ENCODE data around the gene PAPPA. TPM values are rescaled to one million over a fixed set of nuclear protein-coding genes. Genes with fewer than 3 reads are reported as not detected.

PAPPA gene
- total and polyA plus RNA-seq, 2 of the 8 experiments (the other 6 are each of a cell fraction or from before 2014, with no cell fraction given) = 0.18 to 0.63 TPM

- TF ChIP-seq, protein P1, sequence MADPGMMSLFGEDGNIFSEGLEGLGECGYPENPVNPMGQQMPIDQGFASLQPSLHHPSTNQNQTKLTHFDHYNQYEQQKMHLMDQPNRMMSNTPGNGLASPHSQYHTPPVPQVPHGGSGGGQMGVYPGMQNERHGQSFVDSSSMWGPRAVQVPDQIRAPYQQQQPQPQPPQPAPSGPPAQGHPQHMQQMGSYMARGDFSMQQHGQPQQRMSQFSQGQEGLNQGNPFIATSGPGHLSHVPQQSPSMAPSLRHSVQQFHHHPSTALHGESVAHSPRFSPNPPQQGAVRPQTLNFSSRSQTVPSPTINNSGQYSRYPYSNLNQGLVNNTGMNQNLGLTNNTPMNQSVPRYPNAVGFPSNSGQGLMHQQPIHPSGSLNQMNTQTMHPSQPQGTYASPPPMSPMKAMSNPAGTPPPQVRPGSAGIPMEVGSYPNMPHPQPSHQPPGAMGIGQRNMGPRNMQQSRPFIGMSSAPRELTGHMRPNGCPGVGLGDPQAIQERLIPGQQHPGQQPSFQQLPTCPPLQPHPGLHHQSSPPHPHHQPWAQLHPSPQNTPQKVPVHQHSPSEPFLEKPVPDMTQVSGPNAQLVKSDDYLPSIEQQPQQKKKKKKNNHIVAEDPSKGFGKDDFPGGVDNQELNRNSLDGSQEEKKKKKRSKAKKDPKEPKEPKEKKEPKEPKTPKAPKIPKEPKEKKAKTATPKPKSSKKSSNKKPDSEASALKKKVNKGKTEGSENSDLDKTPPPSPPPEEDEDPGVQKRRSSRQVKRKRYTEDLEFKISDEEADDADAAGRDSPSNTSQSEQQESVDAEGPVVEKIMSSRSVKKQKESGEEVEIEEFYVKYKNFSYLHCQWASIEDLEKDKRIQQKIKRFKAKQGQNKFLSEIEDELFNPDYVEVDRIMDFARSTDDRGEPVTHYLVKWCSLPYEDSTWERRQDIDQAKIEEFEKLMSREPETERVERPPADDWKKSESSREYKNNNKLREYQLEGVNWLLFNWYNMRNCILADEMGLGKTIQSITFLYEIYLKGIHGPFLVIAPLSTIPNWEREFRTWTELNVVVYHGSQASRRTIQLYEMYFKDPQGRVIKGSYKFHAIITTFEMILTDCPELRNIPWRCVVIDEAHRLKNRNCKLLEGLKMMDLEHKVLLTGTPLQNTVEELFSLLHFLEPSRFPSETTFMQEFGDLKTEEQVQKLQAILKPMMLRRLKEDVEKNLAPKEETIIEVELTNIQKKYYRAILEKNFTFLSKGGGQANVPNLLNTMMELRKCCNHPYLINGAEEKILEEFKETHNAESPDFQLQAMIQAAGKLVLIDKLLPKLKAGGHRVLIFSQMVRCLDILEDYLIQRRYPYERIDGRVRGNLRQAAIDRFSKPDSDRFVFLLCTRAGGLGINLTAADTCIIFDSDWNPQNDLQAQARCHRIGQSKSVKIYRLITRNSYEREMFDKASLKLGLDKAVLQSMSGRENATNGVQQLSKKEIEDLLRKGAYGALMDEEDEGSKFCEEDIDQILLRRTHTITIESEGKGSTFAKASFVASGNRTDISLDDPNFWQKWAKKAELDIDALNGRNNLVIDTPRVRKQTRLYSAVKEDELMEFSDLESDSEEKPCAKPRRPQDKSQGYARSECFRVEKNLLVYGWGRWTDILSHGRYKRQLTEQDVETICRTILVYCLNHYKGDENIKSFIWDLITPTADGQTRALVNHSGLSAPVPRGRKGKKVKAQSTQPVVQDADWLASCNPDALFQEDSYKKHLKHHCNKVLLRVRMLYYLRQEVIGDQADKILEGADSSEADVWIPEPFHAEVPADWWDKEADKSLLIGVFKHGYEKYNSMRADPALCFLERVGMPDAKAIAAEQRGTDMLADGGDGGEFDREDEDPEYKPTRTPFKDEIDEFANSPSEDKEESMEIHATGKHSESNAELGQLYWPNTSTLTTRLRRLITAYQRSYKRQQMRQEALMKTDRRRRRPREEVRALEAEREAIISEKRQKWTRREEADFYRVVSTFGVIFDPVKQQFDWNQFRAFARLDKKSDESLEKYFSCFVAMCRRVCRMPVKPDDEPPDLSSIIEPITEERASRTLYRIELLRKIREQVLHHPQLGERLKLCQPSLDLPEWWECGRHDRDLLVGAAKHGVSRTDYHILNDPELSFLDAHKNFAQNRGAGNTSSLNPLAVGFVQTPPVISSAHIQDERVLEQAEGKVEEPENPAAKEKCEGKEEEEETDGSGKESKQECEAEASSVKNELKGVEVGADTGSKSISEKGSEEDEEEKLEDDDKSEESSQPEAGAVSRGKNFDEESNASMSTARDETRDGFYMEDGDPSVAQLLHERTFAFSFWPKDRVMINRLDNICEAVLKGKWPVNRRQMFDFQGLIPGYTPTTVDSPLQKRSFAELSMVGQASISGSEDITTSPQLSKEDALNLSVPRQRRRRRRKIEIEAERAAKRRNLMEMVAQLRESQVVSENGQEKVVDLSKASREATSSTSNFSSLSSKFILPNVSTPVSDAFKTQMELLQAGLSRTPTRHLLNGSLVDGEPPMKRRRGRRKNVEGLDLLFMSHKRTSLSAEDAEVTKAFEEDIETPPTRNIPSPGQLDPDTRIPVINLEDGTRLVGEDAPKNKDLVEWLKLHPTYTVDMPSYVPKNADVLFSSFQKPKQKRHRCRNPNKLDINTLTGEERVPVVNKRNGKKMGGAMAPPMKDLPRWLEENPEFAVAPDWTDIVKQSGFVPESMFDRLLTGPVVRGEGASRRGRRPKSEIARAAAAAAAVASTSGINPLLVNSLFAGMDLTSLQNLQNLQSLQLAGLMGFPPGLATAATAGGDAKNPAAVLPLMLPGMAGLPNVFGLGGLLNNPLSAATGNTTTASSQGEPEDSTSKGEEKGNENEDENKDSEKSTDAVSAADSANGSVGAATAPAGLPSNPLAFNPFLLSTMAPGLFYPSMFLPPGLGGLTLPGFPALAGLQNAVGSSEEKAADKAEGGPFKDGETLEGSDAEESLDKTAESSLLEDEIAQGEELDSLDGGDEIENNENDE (IDR thresholded peaks at IDR 0.05; ENCODE audit: insufficient replicate concordance, low read length) = no peak
- TF ChIP-seq EZH2 (IDR thresholded peaks at IDR 0.05; ENCODE audit: low read depth, low read length, severe bottlenecking) (no peak), CREB1 (IDR thresholded peaks at IDR 0.05) (no peak), KDM4A (IDR thresholded peaks at IDR 0.05; ENCODE audit: low read depth, low read length, severe bottlenecking) (no peak), BACH1 (IDR thresholded peaks at IDR 0.05; ENCODE audit: low read length) (no peak), RFX5 (IDR thresholded peaks at IDR 0.05; ENCODE audit: borderline replicate concordance, low read depth, low read length) (no peak), GTF2F1 (IDR thresholded peaks at IDR 0.05; ENCODE audit: borderline replicate concordance, low read depth, low read length) (no peak), SIRT6 (IDR thresholded peaks at IDR 0.05; ENCODE audit: low read length) (no peak), SIX5 (IDR thresholded peaks at IDR 0.05; ENCODE audit: low read depth, low read length) (no peak), CTBP2 (IDR thresholded peaks at IDR 0.05; ENCODE audit: borderline replicate concordance, insufficient read depth, insufficient read length, low read length) (no peak), EP300 (IDR thresholded peaks at IDR 0.05; ENCODE audit: borderline replicate concordance in 1 of 2, low read depth in 2 of 2, low read length in 2 of 2) (no peak)
Measured at GRCh38 chr9:116336133-116336862, 182.7 kb downstream of the PAPPA start (continued).

Measured in H1 (cell line).